IPS-11a (cell line): Measurements from ENCODE around the gene SS18L1.
A peak's percentile ranks its signal among the peaks of the same experiment; 100 is the strongest.

Experiments used
- H3K4me3 ChIP-seq: one replicate; pipeline ENCODE4 v1.5.1; 2013; ENCODE audit warnings: low read depth, low read length, control low read depth

SS18L1 gene

GRCh38 chr20:62119591-62120364 lies 23.8 kb upstream of the SS18L1 start:
- no peak overlapping the region for H3K4me3 ChIP-seq

GRCh38 chr20:62120365-62120762 lies 23.2 kb upstream of the SS18L1 start:
- no peak overlapping the region for H3K4me3 ChIP-seq

- peak overlapping the region; percentile 56 for H3K4me3 ChIP-seq
These were observed 22.4 kb upstream of the SS18L1 start for GRCh38 chr20:62120990-62121775.

GRCh38 chr20:62121776-62122653 lies 21.6 kb upstream of the SS18L1 start, which contains the start of gene LSM14B:
Gene LSM14B, plus strand, starts transcription at chr20:62122475. Its CDS starts 192 bp downstream, at chr20:62122667.
- peak within 1 kb of the TSS; percentile 81 for H3K4me3 ChIP-seq

GRCh38 chr20:62122654-62123449 lies 20.7 kb upstream of the SS18L1 start:
- H3K4me3 ChIP-seq = peak overlapping the region; percentile 81

- peak overlapping the region; percentile 81 for H3K4me3 ChIP-seq
These were observed 20.0 kb upstream of the SS18L1 start for GRCh38 chr20:62123450-62124118.

GRCh38 chr20:62126141-62126540 lies 17.4 kb upstream of the SS18L1 start:
- no peak overlapping the region for H3K4me3 ChIP-seq

- H3K4me3 ChIP-seq = no peak overlapping the region
These were observed 15.8 kb upstream of the SS18L1 start for GRCh38 chr20:62127799-62128198.

- H3K4me3 ChIP-seq = no peak overlapping the region
These were observed 15.1 kb upstream of the SS18L1 start for GRCh38 chr20:62128502-62128901.

GRCh38 chr20:62129731-62130531 lies 13.6 kb upstream of the SS18L1 start:
- no peak overlapping the region for H3K4me3 ChIP-seq

GRCh38 chr20:62131560-62132320 lies 11.8 kb upstream of the SS18L1 start:
- H3K4me3 ChIP-seq = no peak overlapping the region

GRCh38 chr20:62132421-62132820 lies 11.1 kb upstream of the SS18L1 start:
- H3K4me3 ChIP-seq = no peak overlapping the region

- H3K4me3 ChIP-seq = no peak overlapping the region
These were observed 10.3 kb upstream of the SS18L1 start for GRCh38 chr20:62133051-62133845.

- no peak overlapping the region for H3K4me3 ChIP-seq
These were observed 9.7 kb upstream of the SS18L1 start for GRCh38 chr20:62133864-62134263.

GRCh38 chr20:62134735-62135231 lies 8.8 kb upstream of the SS18L1 start:
- no peak overlapping the region for H3K4me3 ChIP-seq

GRCh38 chr20:62135573-62136266 lies 7.8 kb upstream of the SS18L1 start:
- H3K4me3 ChIP-seq = no peak overlapping the region
